GM19395 (cell line): Measurements from ENCODE around the gene MYOF.
"Not testable (repeated sequence)": the region's sequence is repeated elsewhere in the genome, so short reads cannot be mapped to it uniquely, and the experiment has no call there.

Source experiments
- ATAC-seq: cut with Tn5 transposase; IDR thresholded peaks from one replicate; pipeline ENCODE4 v1.9.1; 2021; ENCODE audit warnings: mild to moderate bottlenecking, moderate library complexity; ENCODE audit not compliant: unreplicated experiment

The MYOF gene

GRCh38 chr10:93392121-93392520, 90.0 kb downstream of the MYOF start:
- no peak for ATAC-seq

- no peak for ATAC-seq
These were observed 91.6 kb downstream of the MYOF start for GRCh38 chr10:93390306-93391090.

GRCh38 chr10:93386631-93387369, 95.3 kb downstream of the MYOF start:
- no peak for ATAC-seq

GRCh38 chr10:93385345-93385744, 96.8 kb downstream of the MYOF start:
- ATAC-seq = no peak

- no peak for ATAC-seq
These were observed 98.1 kb downstream of the MYOF start for GRCh38 chr10:93384006-93384405.

GRCh38 chr10:93383562-93383981, 98.6 kb downstream of the MYOF start:
- no peak for ATAC-seq

- ATAC-seq = no peak
These were observed 102.2 kb downstream of the MYOF start for GRCh38 chr10:93379731-93380575.

GRCh38 chr10:93378997-93379730, 103.0 kb downstream of the MYOF start:
- ATAC-seq = no peak

- no peak for ATAC-seq
These were observed 104.1 kb downstream of the MYOF start for GRCh38 chr10:93378039-93378438.

- peak; percentile 84 for ATAC-seq
These were observed 105.5 kb downstream of the MYOF start for GRCh38 chr10:93376372-93377293.

- no peak for ATAC-seq
These were observed 111.2 kb downstream of the MYOF start for GRCh38 chr10:93370961-93371360.

- no peak for ATAC-seq
These were observed 112.5 kb downstream of the MYOF start for GRCh38 chr10:93369588-93370164.

GRCh38 chr10:93368210-93368609, 113.9 kb downstream of the MYOF start:
- ATAC-seq = no peak

GRCh38 chr10:93367664-93368063, 114.5 kb downstream of the MYOF start:
- ATAC-seq = no peak

- no peak for ATAC-seq
These were observed 117.2 kb downstream of the MYOF start for GRCh38 chr10:93364966-93365365.

GRCh38 chr10:93363891-93364648, 118.1 kb downstream of the MYOF start:
- no peak for ATAC-seq

GRCh38 chr10:93358398-93358797, 123.7 kb downstream of the MYOF start:
- not testable (repeated sequence) for ATAC-seq

GRCh38 chr10:93357680-93358079, 124.5 kb downstream of the MYOF start:
- no peak for ATAC-seq
